Ammon's horn (tissue), 1 donor: Measurements from ENCODE around the gene SERPINB2.

Experiments
- DNase-seq: peaks from one replicate; pipeline ENCODE4 v3.0.0-alpha.2; 2016; ENCODE audit warnings: low spot score

SERPINB2 gene, protein sequence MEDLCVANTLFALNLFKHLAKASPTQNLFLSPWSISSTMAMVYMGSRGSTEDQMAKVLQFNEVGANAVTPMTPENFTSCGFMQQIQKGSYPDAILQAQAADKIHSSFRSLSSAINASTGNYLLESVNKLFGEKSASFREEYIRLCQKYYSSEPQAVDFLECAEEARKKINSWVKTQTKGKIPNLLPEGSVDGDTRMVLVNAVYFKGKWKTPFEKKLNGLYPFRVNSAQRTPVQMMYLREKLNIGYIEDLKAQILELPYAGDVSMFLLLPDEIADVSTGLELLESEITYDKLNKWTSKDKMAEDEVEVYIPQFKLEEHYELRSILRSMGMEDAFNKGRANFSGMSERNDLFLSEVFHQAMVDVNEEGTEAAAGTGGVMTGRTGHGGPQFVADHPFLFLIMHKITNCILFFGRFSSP

GRCh38 chr18:63887424-63887823 lies at the start of gene SERPINB2:
Gene SERPINB2 (plus strand): TSS chr18:63887705. CDS start chr18:63891445, 3,740 bp downstream.
- DNase-seq, result no peak

- no peak for DNase-seq
Measured at GRCh38 chr18:63843008-63843407, 44.5 kb upstream of the SERPINB2 start.

DNA sequence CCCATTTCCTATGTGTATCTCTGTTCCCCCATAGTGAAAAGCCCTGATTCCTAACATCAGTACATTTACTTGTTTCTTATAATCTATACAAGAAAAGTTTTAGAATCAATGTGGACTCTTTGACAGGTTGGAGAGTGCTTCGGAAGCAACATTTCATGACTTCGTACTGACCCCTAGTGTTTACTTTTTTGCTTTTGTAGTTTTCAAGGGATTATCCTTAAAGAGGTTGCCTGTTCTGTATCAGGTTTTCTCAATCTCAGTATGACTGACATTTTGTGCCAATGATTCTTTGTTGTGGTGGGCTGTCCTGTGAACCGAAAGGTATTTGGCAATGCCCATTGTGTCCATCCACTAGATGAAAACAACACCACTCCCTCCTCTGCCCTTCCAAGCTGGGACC lies 43.3 kb upstream of the SERPINB2 start:
- DNase-seq, result peak; percentile 25

- peak; percentile 54 for DNase-seq
Measured at GRCh38 chr18:63848159-63848558, 39.3 kb upstream of the SERPINB2 start.

DNA sequence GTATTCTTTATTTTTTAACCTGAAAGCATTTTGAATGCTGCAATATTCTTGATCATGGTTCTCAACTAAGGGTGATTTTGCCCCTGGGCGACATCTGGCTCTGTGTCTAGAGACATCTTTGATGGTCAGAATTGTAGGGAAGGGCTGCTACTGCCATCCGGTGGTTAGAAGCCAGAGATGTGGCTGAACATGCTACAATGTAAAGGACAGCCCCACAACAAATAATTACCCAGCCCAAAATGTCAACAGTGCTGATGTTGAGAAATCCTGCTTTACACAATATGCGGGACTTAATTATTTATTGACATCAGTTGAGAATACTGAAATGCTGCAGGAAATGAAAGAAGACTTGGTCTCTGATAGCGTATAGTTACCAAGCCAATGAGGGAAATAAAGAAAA lies 37.5 kb upstream of the SERPINB2 start:
- peak; percentile 17 for DNase-seq

DNA sequence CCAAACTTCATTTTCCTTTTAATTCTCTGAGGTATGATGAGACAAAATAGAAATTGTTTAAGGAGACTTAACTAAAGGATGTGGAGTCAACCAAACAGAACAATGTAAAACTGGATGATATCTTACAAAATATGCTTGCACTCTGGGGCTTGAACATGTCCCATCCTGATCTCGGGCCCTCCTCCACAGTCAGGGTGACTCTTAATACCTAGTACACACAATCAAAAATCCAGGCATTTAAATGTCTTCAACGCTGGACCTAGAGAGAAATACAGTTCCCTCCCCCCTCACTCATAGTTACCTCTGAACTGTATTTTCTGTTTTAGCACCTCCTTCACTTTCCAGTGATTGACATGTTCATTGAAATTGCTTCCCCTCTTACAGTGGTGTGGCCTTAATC lies 36.9 kb upstream of the SERPINB2 start:
- no peak for DNase-seq

- no peak for DNase-seq
Measured at GRCh38 chr18:63858456-63858855, 29.0 kb upstream of the SERPINB2 start.

- DNase-seq, result no peak
Measured at GRCh38 chr18:63859781-63860475, 27.6 kb upstream of the SERPINB2 start.

DNA sequence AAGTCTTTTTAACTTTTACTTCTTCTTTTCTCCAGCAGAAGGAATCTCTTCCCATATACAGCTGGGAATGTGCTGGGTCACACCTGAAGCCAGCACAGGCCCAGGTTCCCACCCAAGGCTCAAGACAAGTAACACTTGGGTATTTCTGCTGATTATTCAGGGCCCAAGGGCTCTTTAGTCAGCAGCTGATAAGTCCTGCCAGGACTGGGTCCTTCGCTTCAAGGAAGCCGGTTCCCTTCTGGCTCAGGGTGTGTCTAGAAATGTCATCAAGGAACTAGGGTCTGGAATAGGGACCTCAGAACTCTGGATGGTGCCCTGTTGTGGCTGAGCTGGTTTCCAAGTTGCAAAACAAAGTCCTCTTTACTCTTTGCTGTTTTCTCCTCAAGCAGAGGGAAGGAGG lies 27.0 kb upstream of the SERPINB2 start:
- no peak for DNase-seq

DNA sequence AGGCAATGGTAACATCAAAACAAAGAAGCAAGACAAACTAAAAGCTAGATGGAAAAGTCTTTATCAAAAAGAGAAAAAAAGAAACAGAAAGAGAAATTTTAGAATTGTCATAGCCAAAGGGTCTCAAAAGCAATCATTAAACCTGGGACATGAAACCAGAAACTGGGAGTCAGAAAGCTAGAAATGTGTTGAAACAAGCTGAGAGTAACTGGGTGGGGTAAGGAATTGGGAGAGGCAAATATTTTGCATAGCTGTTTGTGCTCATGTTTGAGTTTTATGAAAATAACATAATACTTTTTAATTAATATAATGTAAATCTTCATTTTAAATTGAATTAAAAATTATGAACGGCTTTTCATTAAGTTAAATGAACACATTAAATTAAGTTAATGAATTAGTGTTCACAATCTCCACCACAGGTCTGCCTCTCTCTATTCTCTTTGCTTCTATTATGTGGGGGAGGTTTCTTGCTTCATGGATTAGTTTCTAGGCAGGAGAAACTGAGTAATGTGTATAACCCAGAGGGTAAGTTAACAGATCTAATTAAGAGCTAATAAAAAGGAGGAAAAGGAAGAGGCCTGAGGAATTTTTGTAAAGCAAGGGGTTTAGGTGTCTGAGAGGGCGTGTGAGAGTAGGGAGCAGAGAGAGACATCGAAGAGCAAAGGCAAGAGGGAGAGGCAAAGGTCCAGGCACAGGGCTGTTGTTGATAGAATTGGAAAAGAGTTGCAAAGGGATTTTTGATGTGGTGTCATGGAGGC lies 20.0 kb upstream of the SERPINB2 start:
- DNase-seq, result no peak

- DNase-seq, result no peak
Measured at GRCh38 chr18:63868546-63868945, 19.0 kb upstream of the SERPINB2 start.

DNA sequence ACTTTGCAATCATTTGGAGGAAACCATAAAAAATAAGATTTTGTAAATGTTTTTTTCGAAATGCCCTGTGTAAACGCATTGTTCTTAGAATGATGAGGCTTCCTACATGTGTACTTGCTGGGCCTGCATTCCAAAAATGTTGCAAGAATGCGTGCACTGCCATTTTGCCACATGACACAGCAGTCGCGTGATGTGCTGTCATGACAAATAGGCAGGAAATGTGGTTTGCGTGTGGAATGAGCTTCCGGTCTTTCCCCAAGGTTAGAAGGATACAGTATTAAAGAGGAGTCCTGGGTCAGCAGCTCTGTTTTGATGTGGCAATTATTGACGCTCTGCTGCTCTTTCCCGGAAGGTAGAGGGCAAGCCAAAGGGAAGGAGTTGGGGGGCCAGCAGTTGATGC lies 18.1 kb upstream of the SERPINB2 start:
- no peak for DNase-seq

DNA sequence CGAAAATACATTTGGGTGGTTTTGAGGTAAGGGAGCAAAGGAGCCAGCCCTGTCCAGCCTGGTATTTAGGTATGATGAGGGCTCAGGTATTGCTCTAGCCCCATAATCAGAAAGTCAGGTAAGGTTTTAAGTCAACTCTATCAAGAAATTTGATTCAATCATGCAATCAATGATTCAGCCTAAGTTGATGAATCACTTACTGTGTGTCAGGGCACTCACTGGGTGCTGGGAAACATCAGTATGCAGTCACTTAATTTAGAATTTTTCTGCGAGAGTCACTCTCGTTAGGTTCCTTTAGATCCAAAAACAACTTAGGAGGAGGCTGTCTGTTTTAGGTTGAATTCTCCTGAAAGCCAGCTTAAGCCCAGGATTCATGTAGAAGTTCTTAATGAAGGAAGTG lies 17.7 kb upstream of the SERPINB2 start:
- DNase-seq, result no peak

- DNase-seq, result no peak
Measured at GRCh38 chr18:63871836-63872235, 15.7 kb upstream of the SERPINB2 start.

DNA sequence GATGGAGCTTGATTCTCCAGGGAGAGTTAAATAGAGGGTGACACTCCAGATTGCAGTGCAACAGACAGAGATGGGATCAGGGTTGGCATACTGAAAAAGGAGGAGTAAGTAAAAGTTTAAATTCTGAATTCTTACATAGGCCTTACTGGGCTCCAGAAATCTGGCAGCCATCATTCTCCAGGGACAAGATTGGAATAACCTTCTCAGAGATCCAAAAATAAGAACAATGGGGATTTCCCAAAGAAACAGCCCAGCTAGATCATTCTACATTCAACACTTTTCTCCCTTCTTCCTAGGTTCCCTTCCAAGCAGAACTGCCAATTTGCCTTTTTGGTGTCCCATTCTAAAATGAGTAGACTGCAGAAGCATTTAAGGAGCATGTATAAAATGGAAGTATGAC lies 14.9 kb upstream of the SERPINB2 start:
- no peak for DNase-seq

DNA sequence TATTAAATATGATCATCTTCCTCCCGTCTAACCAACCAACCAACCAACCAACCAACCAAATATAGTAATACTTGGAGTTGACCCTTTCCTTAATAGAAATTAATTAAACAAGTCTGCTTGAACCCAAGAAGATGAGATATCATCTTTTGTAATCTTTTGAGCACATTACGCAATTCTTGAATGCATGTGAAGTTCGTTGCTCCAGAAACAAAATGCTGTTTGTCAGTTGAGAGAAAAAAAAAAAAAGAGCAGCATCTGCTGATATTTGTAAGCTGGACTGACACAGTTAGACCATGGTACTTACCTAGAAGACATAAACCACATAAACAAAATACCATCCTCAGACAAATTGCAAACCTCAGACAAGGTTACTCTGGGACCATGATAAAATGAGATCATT lies 9.2 kb upstream of the SERPINB2 start:
- no peak for DNase-seq

DNA sequence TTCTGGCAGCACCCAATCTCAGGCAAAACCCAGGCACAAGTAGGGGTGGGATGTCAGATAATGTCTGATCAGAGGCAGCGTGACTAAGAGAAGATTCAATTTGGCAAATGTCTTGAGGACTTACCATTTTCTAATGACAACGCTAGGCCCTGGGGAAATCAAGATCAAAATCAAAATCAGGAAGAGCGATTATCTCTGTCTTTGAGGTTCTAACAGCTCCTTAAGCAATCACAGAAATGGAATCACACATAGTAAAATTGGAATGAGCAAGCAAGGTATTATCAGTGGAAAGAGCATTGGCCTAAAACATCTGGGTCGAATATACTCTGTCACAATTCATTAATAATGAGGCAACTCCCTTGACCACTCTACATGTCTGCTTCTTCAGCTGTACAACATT lies 8.6 kb upstream of the SERPINB2 start:
- no peak for DNase-seq

- no peak for DNase-seq
Measured at GRCh38 chr18:63879709-63880108, 7.8 kb upstream of the SERPINB2 start.

DNA sequence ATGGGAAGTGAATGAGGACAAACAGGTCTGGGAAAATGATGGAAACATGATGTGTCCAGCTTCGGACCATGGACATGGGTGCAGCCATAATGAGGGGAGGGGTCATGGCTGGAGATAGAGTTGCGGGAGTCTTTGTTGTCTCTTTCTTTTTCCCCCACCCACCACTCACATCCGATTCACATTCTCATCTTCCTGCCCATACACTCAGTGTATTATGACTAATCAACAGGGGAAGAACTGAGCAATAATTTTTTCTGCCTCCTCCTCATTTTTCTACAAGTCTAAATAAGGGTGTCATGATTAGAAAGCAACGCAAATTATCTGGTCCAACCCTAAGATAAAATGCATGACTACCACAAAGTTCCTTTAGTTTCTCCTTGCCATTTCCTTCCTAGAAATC lies 5.7 kb upstream of the SERPINB2 start:
- no peak for DNase-seq

GRCh38 chr18:63882333-63883141 lies 5.0 kb upstream of the SERPINB2 start:
- DNase-seq, result no peak

DNA sequence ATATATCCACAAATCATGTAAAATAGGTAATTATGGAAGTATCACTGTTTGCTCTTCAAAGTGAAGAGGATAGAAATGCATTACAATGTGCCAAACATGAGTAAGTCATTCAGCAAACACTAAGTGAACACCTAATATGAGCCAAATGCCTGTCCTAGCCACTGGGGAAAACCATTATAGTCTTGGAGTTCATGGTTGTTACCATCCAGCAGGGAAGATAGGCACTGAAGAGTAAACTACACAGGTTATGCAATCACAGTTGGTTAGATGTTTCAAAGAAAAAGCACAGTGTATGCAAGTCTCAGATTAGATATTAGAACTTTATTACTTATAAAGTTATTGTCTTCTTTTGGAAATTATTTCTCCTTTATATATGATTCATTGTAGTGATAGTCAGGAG lies 3.9 kb upstream of the SERPINB2 start:
- no peak for DNase-seq
